Spinal cord (tissue), 10 donors: ENCODE measurements around the gene POU2F3. TPM values are rescaled to one million over a fixed set of nuclear protein-coding genes. Genes with fewer than 3 reads are reported as not detected.

ENCODE experiments used
- DNase-seq, 6 donors: peaks; one replicate each; pipeline versions ENCODE4 v3.0.0 to v3.0.0-alpha.2; 2013 to 2015; ENCODE audit warnings: low spot score in 6 of 6, low read depth in 4 of 6
- H3K27ac ChIP-seq: one replicate; pipeline ENCODE4 v1.5.1; 2013; ENCODE audit warnings: low read depth, low read length, control low read depth
- H3K27me3 ChIP-seq: one replicate; pipeline ENCODE4 v1.6.1; 2013; ENCODE audit warnings: low read length; ENCODE audit not compliant: control insufficient read depth, insufficient read depth
- H3K36me3 ChIP-seq: one replicate; pipeline ENCODE4 v1.6.1; 2013; ENCODE audit warnings: low read length; ENCODE audit not compliant: control insufficient read depth, insufficient read depth
- H3K4me1 ChIP-seq: one replicate; pipeline ENCODE4 v1.6.1; 2013; ENCODE audit warnings: low read length; ENCODE audit not compliant: control insufficient read depth, insufficient read depth
- H3K4me3 ChIP-seq: one replicate; pipeline ENCODE4 v1.5.1; 2013; ENCODE audit warnings: low read depth, low read length, control low read depth
- H3K9me3 ChIP-seq: one replicate; pipeline ENCODE4 v1.6.1; 2013; ENCODE audit warnings: low read length; ENCODE audit not compliant: control insufficient read depth, insufficient read depth
- WGBS: methylation state at CpG from one replicate; pipeline ENCODE4 v1.1.5; 2013; ENCODE audit warnings: missing lambda C conversion rate; ENCODE audit not compliant: insufficient coverage; 5-methylcytosine and 5-hydroxymethylcytosine counted together
- polyA plus RNA-seq, 2 donors: library from polyadenylated mRNA; unstranded; fragments of 120-200 nt; gene quantifications; one replicate each; pipeline ENCODE4 v1.2.1, GENCODE V29; 2013; ENCODE audit not compliant: insufficient read length in 2 of 2
- total RNA-seq, 2 donors: library from RNA; depleted of rRNA in 1 of 2; stranded (reverse); fragments of 120-200 nt in 1 of 2; fragments of >200 nt in 1 of 2; gene quantifications; one replicate each; pipeline versions ENCODE4 v1.2.3 to v1.2.4, GENCODE V29; 2013 to 2014
- donor health status: healthy.

The POU2F3 gene
- total and polyA plus RNA-seq, 4 donors: 0.38 TPM; not detected in 3

GRCh38 chr11:120333801-120334200 lies 93.9 kb downstream of the POU2F3 start:
- H3K4me3 ChIP-seq: no peak overlapping the region
- no peaks in the 10 kb centered on the region for H3K4me1 ChIP-seq
- no peaks in the 10 kb centered on the region for H3K27me3 ChIP-seq
- no peak overlapping the region for H3K27ac ChIP-seq
- no peak for DNase-seq
- WGBS: no CpG with 5 or more reads among the region's 1 CpG
- H3K36me3 ChIP-seq: peaks cover 5% of the 10 kb centered on the region
- no peaks in the 10 kb centered on the region for H3K9me3 ChIP-seq

- no CpG with 5 or more reads among the region's 1 CpG for WGBS
- H3K9me3 ChIP-seq: no peaks in the 10 kb centered on the region
- H3K27me3 ChIP-seq: no peaks in the 10 kb centered on the region
- no peak overlapping the region for H3K27ac ChIP-seq
- no peak overlapping the region for H3K4me3 ChIP-seq
- peaks cover 5% of the 10 kb centered on the region for H3K36me3 ChIP-seq
- H3K4me1 ChIP-seq: no peaks in the 10 kb centered on the region
- peak in 1 of 6 donors; percentile 43 for DNase-seq
These were observed 94.4 kb downstream of the POU2F3 start for GRCh38 chr11:120334332-120334731.

DNA sequence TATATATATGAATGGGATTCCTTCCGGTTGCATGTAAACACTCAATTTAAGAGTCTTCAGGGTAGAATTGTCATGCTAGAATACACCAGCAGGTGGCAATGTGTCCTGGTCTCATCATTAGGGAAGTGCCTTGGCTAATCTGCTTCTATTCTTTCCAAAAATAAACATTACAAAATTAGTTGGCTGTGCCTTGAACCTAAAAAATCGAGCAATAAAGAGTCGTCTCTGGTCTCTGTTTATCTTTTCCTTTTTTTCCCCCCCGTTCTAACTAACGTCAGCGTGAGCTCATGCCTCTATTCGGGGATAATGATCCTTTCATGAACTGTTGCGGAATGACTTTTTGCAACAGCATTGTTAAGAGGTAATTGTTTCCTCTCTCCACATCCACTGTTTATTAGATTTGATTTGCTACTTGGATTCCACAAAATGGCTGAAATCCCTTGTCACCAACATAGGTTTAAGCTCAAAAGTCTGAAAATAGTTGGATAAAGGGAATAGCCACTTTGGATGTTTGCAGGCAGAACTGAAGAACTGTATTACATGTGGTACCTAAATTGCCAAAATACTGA lies 95.0 kb downstream of the POU2F3 start:
- Histone ChIP-seq H3K4me3 (peak overlapping the region; percentile 88), H3K27me3 (no peaks in the 10 kb centered on the region), H3K36me3 (peaks cover 4% of the 10 kb centered on the region), H3K4me1 (no peaks in the 10 kb centered on the region), H3K9me3 (no peaks in the 10 kb centered on the region), H3K27ac (peak overlapping the region; percentile 97)
- 0% methylated on average over 2 of the region's 8 CpGs for WGBS
- peak in 5 of 6 donors; percentile 76 to 96 (median 83) for DNase-seq

DNA sequence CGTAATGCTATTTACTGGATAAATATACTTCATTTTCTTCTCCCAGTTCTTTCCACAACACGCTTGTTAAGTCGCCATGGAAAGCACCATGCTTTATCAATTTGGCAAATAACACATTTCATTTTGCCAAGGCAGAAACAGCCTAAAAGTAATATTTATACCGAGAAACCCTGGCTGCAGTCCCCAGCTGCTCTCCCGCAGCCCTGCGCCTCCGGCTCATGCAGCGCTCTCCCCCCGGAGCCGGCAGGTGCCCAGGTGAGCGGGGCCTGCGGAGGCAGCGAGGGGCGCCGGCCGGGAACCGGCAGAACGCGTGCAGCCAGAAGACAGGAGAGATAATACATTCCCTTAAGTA lies 95.6 kb downstream of the POU2F3 start:
- Histone ChIP-seq H3K4me3 (peak overlapping the region; percentile 88), H3K27ac (peak overlapping the region; percentile 97), H3K4me1 (no peaks in the 10 kb centered on the region), H3K36me3 (no peaks in the 10 kb centered on the region), H3K27me3 (no peaks in the 10 kb centered on the region), H3K9me3 (no peaks in the 10 kb centered on the region)
- peak in 2 of 6 donors; percentile 57 to 71 for DNase-seq
- WGBS: 0% methylated on average over 11 of the region's 19 CpGs

DNA sequence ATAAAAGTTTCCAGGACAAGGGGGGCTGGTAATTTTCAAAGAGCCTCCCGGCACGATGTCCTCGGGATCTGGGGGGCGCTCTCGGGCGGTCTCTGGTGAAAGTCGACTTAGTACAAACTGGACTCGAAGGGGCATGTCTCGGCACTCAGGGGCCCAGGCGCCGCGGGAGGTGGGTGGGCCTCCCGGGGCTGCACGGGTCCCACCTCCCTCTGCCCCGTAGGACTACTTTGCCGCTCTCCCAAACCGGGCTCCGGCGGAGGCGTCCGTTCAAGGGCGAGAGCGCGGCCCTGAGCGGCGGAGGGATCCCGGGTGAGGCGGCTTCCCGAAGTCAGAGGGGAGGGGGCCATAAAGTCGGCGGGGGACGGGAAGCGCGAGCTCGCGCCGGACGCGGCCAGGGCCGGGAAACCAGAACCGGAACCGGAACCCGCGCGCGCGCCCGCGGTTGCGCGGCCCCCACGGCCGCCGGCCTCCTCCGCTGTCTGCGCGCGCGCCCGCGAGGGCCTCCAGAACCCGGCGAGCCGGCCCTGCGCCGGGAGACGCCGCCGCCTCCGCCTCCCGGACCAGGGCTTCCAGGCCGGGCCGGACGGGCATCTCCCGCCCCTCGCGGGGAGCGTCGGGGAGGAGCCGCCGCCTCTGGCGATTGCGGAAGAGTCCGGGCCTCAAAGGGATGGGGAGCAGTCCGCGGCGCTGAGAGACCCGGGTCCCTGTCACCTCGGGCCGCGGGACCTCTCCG lies 96.1 kb downstream of the POU2F3 start, which contains the start of gene ARHGEF12:
TSS of gene ARHGEF12 (plus strand) at position 506 of the 733 bp plus-strand sequence. CDS start 831 bp downstream, outside the sequence.
- WGBS: 0% methylated on average over 92 of the region's 92 CpGs
- H3K4me1 ChIP-seq: no peaks in the 10 kb centered on the region
- H3K9me3 ChIP-seq: no peaks in the 10 kb centered on the region
- H3K36me3 ChIP-seq: no peaks in the 10 kb centered on the region
- no peaks in the 10 kb centered on the region for H3K27me3 ChIP-seq
- peak; percentile 84 to 99 (median 92) for DNase-seq
- peak within 1 kb of the TSS; percentile 88 for H3K4me3 ChIP-seq
- H3K27ac ChIP-seq: peak within 1 kb of the TSS; percentile 97

- DNase-seq: peak in 3 of 6 donors; percentile 58 to 76 (median 65)
- H3K27me3 ChIP-seq: no peaks in the 10 kb centered on the region
- under 1% methylated on average over 54 of the region's 56 CpGs for WGBS
- peak overlapping the region; percentile 92 for H3K27ac ChIP-seq
- H3K4me1 ChIP-seq: no peaks in the 10 kb centered on the region
- no peaks in the 10 kb centered on the region for H3K36me3 ChIP-seq
- no peaks in the 10 kb centered on the region for H3K9me3 ChIP-seq
- peak overlapping the region; percentile 81 for H3K4me3 ChIP-seq
These were observed 96.9 kb downstream of the POU2F3 start for GRCh38 chr11:120336641-120337354.

GRCh38 chr11:120337355-120338106 lies 97.6 kb downstream of the POU2F3 start:
- Histone ChIP-seq H3K4me3 (peak overlapping the region; percentile 81), H3K36me3 (no peaks in the 10 kb centered on the region), H3K27me3 (no peaks in the 10 kb centered on the region), H3K4me1 (no peaks in the 10 kb centered on the region), H3K9me3 (no peaks in the 10 kb centered on the region), H3K27ac (peak overlapping the region; percentile 92)
- peak in 2 of 6 donors; percentile 55 to 66 for DNase-seq
- 11% methylated on average over 12 of the region's 18 CpGs for WGBS

DNA sequence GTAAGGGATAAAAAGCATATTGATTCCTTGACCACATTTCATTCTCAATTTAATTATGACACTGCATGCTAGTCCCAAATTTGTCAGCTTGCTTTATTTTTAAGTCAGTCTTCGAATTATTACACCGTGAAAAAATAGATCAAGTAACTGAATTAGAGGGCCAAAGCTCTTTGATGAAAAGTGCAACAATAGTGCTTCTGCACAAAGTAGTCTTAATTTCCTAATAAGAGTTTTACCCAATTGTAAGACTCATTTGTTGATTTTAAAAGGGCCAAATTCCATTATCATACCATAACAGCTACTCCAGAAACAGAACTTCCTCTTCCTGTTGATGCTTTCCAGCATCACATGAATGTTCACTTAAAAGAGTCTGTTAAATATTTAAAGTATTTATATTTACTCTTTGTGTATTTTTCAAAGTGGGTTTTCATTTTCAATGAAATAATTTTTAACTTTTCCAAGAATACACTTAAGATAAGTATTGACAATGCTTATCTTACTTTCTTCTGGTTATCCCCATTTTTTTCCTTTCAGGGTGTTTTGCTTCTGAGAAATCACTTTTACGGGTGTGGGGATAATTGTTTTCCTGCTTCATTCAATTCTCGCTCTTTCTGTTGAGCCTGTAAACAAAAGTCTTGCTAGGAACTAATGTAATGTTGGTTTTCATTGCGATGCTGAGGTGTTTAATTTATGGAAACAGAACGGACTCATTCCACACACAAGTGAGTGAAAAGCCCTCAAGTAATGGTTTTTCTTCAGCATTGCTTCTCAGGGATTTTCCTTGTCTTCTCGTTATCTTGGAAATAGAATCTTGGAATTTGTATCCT lies 98.4 kb downstream of the POU2F3 start:
- peak overlapping the region; percentile 92 for H3K27ac ChIP-seq
- no peaks in the 10 kb centered on the region for H3K27me3 ChIP-seq
- WGBS: no CpG with 5 or more reads among the region's 7 CpGs
- peak overlapping the region; percentile 81 for H3K4me3 ChIP-seq
- H3K9me3 ChIP-seq: no peaks in the 10 kb centered on the region
- H3K4me1 ChIP-seq: no peaks in the 10 kb centered on the region
- peak in 1 of 6 donors; percentile 18 for DNase-seq
- no peaks in the 10 kb centered on the region for H3K36me3 ChIP-seq
